ENCODE measurements around the gene TMEM182. TPM values are rescaled to one million over a fixed set of nuclear protein-coding genes. Genes with fewer than 3 reads are reported as not detected.

Gene TMEM182
- total and polyA plus RNA-seq, 4 donors: 1.1 to 7.6 (median 2.6) TPM

DNA sequence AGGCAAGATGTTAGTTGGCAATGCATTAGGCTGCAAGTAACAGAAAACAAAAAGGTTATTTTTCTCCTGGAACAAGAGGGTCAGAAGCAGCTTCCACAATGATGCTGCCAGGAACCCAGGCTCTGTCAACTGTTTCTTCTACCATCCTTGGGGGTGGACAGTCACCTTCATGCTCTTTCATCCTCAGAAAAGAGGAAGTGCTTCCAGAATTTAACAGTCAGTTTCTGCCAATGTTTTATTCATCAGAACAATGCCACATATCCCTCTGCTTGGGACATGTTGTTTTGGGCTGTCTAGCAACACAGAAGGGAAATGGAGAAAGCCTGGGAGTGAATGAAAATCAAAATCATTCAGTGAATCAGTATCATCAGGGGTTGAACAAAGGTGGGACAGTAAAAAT is 7.1 kb downstream of the TMEM182 start:
- no peak for ATAC-seq (ENCODE audit: insufficient read depth, low FRiP score)
- Histone ChIP-seq H3K9me3 (ENCODE audit: control insufficient read depth in 4 of 4, insufficient read depth in 3 of 4, low read length in 3 of 4) (no peaks in the 10 kb centered on the region), H3K4me1 (ENCODE audit: control insufficient read depth in 5 of 5, insufficient read depth in 5 of 5, low read length in 5 of 5) (peaks cover 0 to 10% (median 8%) of the 10 kb centered on the region in 5 donors), H3K36me3 (ENCODE audit: control insufficient read depth in 4 of 4, insufficient read depth in 4 of 4, low read length in 4 of 4) (peaks cover 2 to 6% (median 4%) of the 10 kb centered on the region in 4 donors), H3K9ac (ENCODE audit: insufficient read depth in 1 of 2, low read length in 2 of 2) (no peak overlapping the region), H3K27ac (ENCODE audit: low read depth in 1 of 2, low read length in 1 of 2) (peak overlapping the region in 1 of 2 donors; percentile 9), H3K4me3 (no peak overlapping the region), H3K27me3 (ENCODE audit: control insufficient read depth in 3 of 3, insufficient read depth in 3 of 3, low read length in 2 of 3) (no peaks in the 10 kb centered on the region)
- no peak for DNase-seq
- TF ChIP-seq, protein P1, sequence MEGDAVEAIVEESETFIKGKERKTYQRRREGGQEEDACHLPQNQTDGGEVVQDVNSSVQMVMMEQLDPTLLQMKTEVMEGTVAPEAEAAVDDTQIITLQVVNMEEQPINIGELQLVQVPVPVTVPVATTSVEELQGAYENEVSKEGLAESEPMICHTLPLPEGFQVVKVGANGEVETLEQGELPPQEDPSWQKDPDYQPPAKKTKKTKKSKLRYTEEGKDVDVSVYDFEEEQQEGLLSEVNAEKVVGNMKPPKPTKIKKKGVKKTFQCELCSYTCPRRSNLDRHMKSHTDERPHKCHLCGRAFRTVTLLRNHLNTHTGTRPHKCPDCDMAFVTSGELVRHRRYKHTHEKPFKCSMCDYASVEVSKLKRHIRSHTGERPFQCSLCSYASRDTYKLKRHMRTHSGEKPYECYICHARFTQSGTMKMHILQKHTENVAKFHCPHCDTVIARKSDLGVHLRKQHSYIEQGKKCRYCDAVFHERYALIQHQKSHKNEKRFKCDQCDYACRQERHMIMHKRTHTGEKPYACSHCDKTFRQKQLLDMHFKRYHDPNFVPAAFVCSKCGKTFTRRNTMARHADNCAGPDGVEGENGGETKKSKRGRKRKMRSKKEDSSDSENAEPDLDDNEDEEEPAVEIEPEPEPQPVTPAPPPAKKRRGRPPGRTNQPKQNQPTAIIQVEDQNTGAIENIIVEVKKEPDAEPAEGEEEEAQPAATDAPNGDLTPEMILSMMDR (IDR thresholded peaks at IDR 0.05; ENCODE audit: control extremely low read depth, extremely low read depth): no peak

DNA sequence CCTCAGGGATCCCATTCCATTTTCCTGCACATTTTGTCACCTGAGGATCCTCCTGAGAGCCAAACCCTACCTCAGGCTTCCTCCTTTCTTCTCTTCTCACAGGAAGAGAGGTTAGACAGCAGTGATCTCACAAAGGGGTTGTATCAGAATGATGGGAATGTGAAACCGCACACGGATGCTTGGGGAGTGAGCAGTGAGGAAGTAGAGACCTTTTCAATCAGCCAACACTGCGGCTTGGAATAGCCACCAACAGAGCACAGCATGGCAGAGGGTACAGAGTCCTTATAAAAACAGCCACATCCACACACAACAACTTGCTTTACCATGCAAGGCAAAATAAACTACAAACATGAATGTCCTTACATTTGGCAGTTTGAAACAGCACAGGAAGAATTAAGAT is 8.7 kb downstream of the TMEM182 start:
- ATAC-seq (ENCODE audit: insufficient read depth, low FRiP score) (no peak), DNase-seq (no peak)
- Histone ChIP-seq H3K27me3 (ENCODE audit: control insufficient read depth in 3 of 3, insufficient read depth in 3 of 3, low read length in 2 of 3) (no peaks in the 10 kb centered on the region), H3K4me1 (ENCODE audit: control insufficient read depth in 5 of 5, insufficient read depth in 5 of 5, low read length in 5 of 5) (peaks cover 0 to 10% (median 8%) of the 10 kb centered on the region in 5 donors), H3K36me3 (ENCODE audit: control insufficient read depth in 4 of 4, insufficient read depth in 4 of 4, low read length in 4 of 4) (peaks cover 0 to 6% (median 4%) of the 10 kb centered on the region in 4 donors), H3K9me3 (ENCODE audit: control insufficient read depth in 4 of 4, insufficient read depth in 3 of 4, low read length in 3 of 4) (no peaks in the 10 kb centered on the region), H3K27ac (ENCODE audit: low read depth in 1 of 2, low read length in 1 of 2) (peak overlapping the region in 1 of 2 donors; percentile 22), H3K9ac (ENCODE audit: insufficient read depth in 1 of 2, low read length in 2 of 2) (no peak overlapping the region), H3K4me3 (no peak overlapping the region)
- TF ChIP-seq, protein P1 (IDR thresholded peaks at IDR 0.05; ENCODE audit: control extremely low read depth, extremely low read depth): no peak
- WGBS, 2 donors: 82 to 95% methylated on average over 3 of the region's 3 CpGs

DNA sequence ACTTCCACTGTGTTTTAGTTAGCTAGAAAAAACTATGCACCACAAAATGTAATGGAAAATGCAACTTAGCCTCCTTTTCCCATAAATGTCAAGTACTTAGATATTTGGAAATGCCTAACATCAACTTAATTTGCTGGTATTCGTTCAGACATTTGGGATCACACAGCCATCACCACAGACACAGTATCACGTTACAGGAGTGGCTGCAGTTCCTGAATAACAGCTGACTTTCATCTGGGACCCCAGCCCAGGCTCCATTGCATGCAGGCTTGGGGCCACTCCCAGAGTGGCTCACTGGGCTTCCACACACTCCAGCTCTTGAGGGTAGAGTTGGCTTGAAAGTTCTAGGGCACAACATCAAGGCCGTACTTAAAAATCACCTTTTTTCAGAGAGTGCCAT is 9.3 kb downstream of the TMEM182 start:
- Histone ChIP-seq H3K27me3 (ENCODE audit: control insufficient read depth in 3 of 3, insufficient read depth in 3 of 3, low read length in 2 of 3) (no peaks in the 10 kb centered on the region), H3K4me1 (ENCODE audit: control insufficient read depth in 5 of 5, insufficient read depth in 5 of 5, low read length in 5 of 5) (peaks cover 0 to 10% (median 8%) of the 10 kb centered on the region in 5 donors), H3K36me3 (ENCODE audit: control insufficient read depth in 4 of 4, insufficient read depth in 4 of 4, low read length in 4 of 4) (peaks cover 0 to 4% (median 3%) of the 10 kb centered on the region in 4 donors), H3K4me3 (no peak overlapping the region), H3K9me3 (ENCODE audit: control insufficient read depth in 4 of 4, insufficient read depth in 3 of 4, low read length in 3 of 4) (no peaks in the 10 kb centered on the region), H3K27ac (ENCODE audit: low read depth in 1 of 2, low read length in 1 of 2) (no peak overlapping the region), H3K9ac (ENCODE audit: insufficient read depth in 1 of 2, low read length in 2 of 2) (no peak overlapping the region)
- TF ChIP-seq, protein P1 (IDR thresholded peaks at IDR 0.05; ENCODE audit: control extremely low read depth, extremely low read depth): no peak
- DNase-seq (peak; percentile 24 to 78 (median 47)), ATAC-seq (ENCODE audit: insufficient read depth, low FRiP score) (no peak)
- WGBS, 2 donors: 71 to 88% methylated on average over 3 of the region's 3 CpGs

DNA sequence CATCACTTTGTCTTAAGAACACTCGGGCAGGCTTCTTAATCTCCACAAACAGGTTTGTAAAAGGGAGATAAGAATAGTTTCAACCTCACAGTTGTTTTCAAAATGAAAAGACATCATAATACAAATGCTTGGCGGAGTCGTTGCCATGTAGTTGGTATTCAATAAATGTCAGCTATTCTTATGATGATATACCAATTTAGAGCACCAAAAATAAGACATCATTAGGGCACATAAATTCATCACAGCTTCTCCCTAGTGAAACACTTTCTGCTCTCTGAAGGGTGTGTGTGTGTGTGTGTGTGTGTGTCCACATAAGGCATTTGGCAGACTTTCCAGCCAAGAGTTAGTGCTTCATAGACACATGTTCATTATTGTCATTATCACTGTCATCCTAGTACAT is 10.8 kb downstream of the TMEM182 start:
- H3K27ac ChIP-seq (ENCODE audit: low read depth in 1 of 2, low read length in 1 of 2): no peak overlapping the region
- no peak overlapping the region for H3K9ac ChIP-seq (ENCODE audit: insufficient read depth in 1 of 2, low read length in 2 of 2)
- no peaks in the 10 kb centered on the region for H3K27me3 ChIP-seq (ENCODE audit: control insufficient read depth in 3 of 3, insufficient read depth in 3 of 3, low read length in 2 of 3)
- TF ChIP-seq, protein P1 (IDR thresholded peaks at IDR 0.05; ENCODE audit: control extremely low read depth, extremely low read depth): no peak
- no peaks in the 10 kb centered on the region for H3K9me3 ChIP-seq (ENCODE audit: control insufficient read depth in 4 of 4, insufficient read depth in 3 of 4, low read length in 3 of 4)
- WGBS, 2 donors: 96 to 97% methylated on average over 3 of the region's 3 CpGs
- H3K36me3 ChIP-seq (ENCODE audit: control insufficient read depth in 4 of 4, insufficient read depth in 4 of 4, low read length in 4 of 4): peaks cover 0 to 4% (median 3%) of the 10 kb centered on the region in 4 donors
- H3K4me3 ChIP-seq: no peak overlapping the region
- peaks cover 0 to 10% (median 5%) of the 10 kb centered on the region in 5 donors for H3K4me1 ChIP-seq (ENCODE audit: control insufficient read depth in 5 of 5, insufficient read depth in 5 of 5, low read length in 5 of 5)
- DNase-seq (no peak), ATAC-seq (ENCODE audit: insufficient read depth, low FRiP score) (no peak)

All from lung (tissue), 12 donors.